IMR-90 (cell line): ENCODE results near the gene NOXA1. TPM values are rescaled to one million over a fixed set of nuclear protein-coding genes. Genes with fewer than 3 reads are reported as not detected.

Experiments used
- ATAC-seq: fragments of 200-7000 bp; cut with Tn5 transposase; 2 replicates; pipeline ENCODE4 v1.9.1; 2020; ENCODE audit warnings: low read depth, mild to moderate bottlenecking, moderate library complexity
- BruUV-seq: library from RNA; stranded (reverse); fragments of 400-500 nt; replicated peaks from 2 replicates; lab custom pipeline; 2021; lab: Mats Ljungman, UMichigan
- CTCF ChIA-PET: fragments of 300-600 bp; formaldehyde crosslinking; extraction: SDS; loops from one replicate; lab custom pipeline; 2021; ENCODE audit warnings: antibody characterized with exemption; lab: Yijun Ruan, JAX
- POLR2A ChIA-PET: fragments of 300-600 bp; sonication (Branson Sonifier 250); formaldehyde crosslinking; loops from one replicate; lab custom pipeline; 2022; ENCODE audit warnings: antibody characterized with exemption; ENCODE audit not compliant: unreplicated experiment; lab: Charles Lee
- DNase-seq: peaks from one replicate; pipeline ENCODE4 v3.0.0; 2013
- H2AFZ ChIP-seq: replicated peaks from 2 replicates; pipeline ENCODE3; 2013; ENCODE audit warnings: low read length, mild to moderate bottlenecking; ENCODE audit not compliant: poor library complexity
- H2AK5ac ChIP-seq: 2 replicates; pipeline ENCODE4 v1.6.1; 2013; ENCODE audit warnings: low read depth, low read length, inconsistent platforms
- H2AK9ac ChIP-seq: replicated peaks from 2 replicates; pipeline ENCODE3; 2013; ENCODE audit warnings: mild to moderate bottlenecking, low read depth, low read length, moderate library complexity; ENCODE audit not compliant: poor library complexity
- H2BK120ac ChIP-seq: 2 replicates; pipeline ENCODE4 v1.6.1; 2013; ENCODE audit warnings: low read depth, low read length, inconsistent platforms
- H2BK15ac ChIP-seq: 3 replicates; pipeline ENCODE4 v1.6.1; 2013; ENCODE audit warnings: low read depth, low read length, inconsistent platforms
- H2BK20ac ChIP-seq: 2 replicates; pipeline ENCODE4 v1.6.1; 2013; ENCODE audit warnings: low read depth, mild to moderate bottlenecking, inconsistent platforms, low read length, moderate library complexity
- H2BK5ac ChIP-seq: 2 replicates; pipeline ENCODE4 v1.6.1; 2013; ENCODE audit warnings: mild to moderate bottlenecking, low read depth, low read length, inconsistent platforms; ENCODE audit not compliant: poor library complexity, severe bottlenecking
- H3K14ac ChIP-seq: replicated peaks from 2 replicates; pipeline ENCODE4 v1.6.1; 2013; ENCODE audit warnings: low read depth, low read length, inconsistent platforms
- H3K18ac ChIP-seq: 2 replicates; pipeline ENCODE4 v1.6.1; 2013; ENCODE audit warnings: low read depth, low read length, control low read depth
- H3K23ac ChIP-seq: 2 replicates; pipeline ENCODE4 v1.6.1; 2013; ENCODE audit warnings: low read depth, low read length, inconsistent platforms
- H3K27ac ChIP-seq: 2 replicates; pipeline ENCODE4 v1.5.1; 2013; ENCODE audit warnings: mild to moderate bottlenecking, control low read depth, low read length; ENCODE audit not compliant: insufficient read depth
- H3K27me3 ChIP-seq: 2 replicates; pipeline ENCODE4 v1.6.1; 2013; ENCODE audit warnings: low read length; ENCODE audit not compliant: control insufficient read depth, insufficient read depth
- H3K36me3 ChIP-seq: 2 replicates; pipeline ENCODE4 v1.6.1; 2013; ENCODE audit warnings: low read length, mixed read lengths; ENCODE audit not compliant: control insufficient read depth, insufficient read depth
- H3K4ac ChIP-seq: 2 replicates; pipeline ENCODE4 v1.6.1; 2013; ENCODE audit warnings: low read depth, low read length, inconsistent platforms
- H3K4me1 ChIP-seq: 2 replicates; pipeline ENCODE4 v1.6.1; 2013; ENCODE audit warnings: low read length, mixed read lengths; ENCODE audit not compliant: control insufficient read depth, insufficient read depth
- H3K4me2 ChIP-seq: 2 replicates; pipeline ENCODE4 v1.6.1; 2013; ENCODE audit warnings: low read depth, mild to moderate bottlenecking, control low read depth, low read length, moderate library complexity
- H3K4me3 ChIP-seq: 2 replicates; pipeline ENCODE4 v1.5.1; 2013; ENCODE audit warnings: low read depth, mild to moderate bottlenecking, control low read depth, low read length, moderate library complexity; ENCODE audit not compliant: insufficient read depth
- H3K56ac ChIP-seq: 2 replicates; pipeline ENCODE4 v1.6.1; 2013; ENCODE audit warnings: low read length, inconsistent platforms; ENCODE audit not compliant: insufficient read depth; ENCODE audit errors: extremely low read depth
- H3K79me1 ChIP-seq, 2 experiments: 2 replicates each; pipeline ENCODE4 v1.6.1; 2013; ENCODE audit warnings: low read length in 2 of 2, inconsistent platforms in 1 of 2, low read depth in 1 of 2
- H3K9ac ChIP-seq: 2 replicates; pipeline ENCODE4 v1.6.1; 2013; ENCODE audit warnings: low read depth, low read length, control low read depth
- H3K9me1 ChIP-seq: 2 replicates; pipeline ENCODE4 v1.6.1; 2013; ENCODE audit warnings: low read length, inconsistent platforms; ENCODE audit not compliant: insufficient read depth
- H3K9me3 ChIP-seq: 2 replicates; pipeline ENCODE4 v1.6.1; 2013; ENCODE audit warnings: low read length; ENCODE audit not compliant: control insufficient read depth, insufficient read depth
- H4K20me1 ChIP-seq: 2 replicates; pipeline ENCODE4 v1.6.1; 2013; ENCODE audit warnings: low read length, inconsistent platforms; ENCODE audit not compliant: insufficient read depth
- H4K5ac ChIP-seq: 2 replicates; pipeline ENCODE4 v1.6.1; 2013; ENCODE audit warnings: mild to moderate bottlenecking, low read depth, low read length, control low read depth
- H4K8ac ChIP-seq, 2 experiments: 2 replicates each; pipeline ENCODE4 v1.6.1; 2013; ENCODE audit warnings: low read depth in 2 of 2, low read length in 2 of 2, control low read depth in 1 of 2, inconsistent platforms in 1 of 2
- H4K91ac ChIP-seq: 2 replicates; pipeline ENCODE4 v1.6.1; 2013; ENCODE audit warnings: low read depth, low read length, inconsistent platforms; ENCODE audit not compliant: insufficient read depth
- CEBPB ChIP-seq: IDR thresholded peaks from 2 replicates; pipeline ENCODE4 v1.6.1; 2012; ENCODE audit warnings: low read depth, low read length, improper control_type of control experiment
- CHD1 ChIP-seq: IDR thresholded peaks from 2 replicates; pipeline ENCODE4 v1.6.1; 2012; ENCODE audit warnings: low read depth, low read length, improper control_type of control experiment
- FOS ChIP-seq: fragments of 150-350 bp; IDR thresholded peaks from 2 replicates; pipeline ENCODE4 v1.6.1; 2016; ENCODE audit warnings: low read depth, low read length
- MAFK ChIP-seq: IDR thresholded peaks from 2 replicates; pipeline ENCODE4 v1.6.1; 2012; ENCODE audit warnings: low read depth, low read length, improper control_type of control experiment
- MAZ ChIP-seq: IDR thresholded peaks from 2 replicates; pipeline ENCODE4 v1.6.1; 2012; ENCODE audit warnings: low read depth, mild to moderate bottlenecking, low read length, improper control_type of control experiment, moderate library complexity, borderline replicate concordance
- MXI1 ChIP-seq: IDR thresholded peaks from 2 replicates; pipeline ENCODE4 v1.6.1; 2012; ENCODE audit warnings: low read depth, mild to moderate bottlenecking, low read length, moderate library complexity, borderline replicate concordance
- NFE2L2 ChIP-seq: fragments of 150-350 bp; IDR thresholded peaks from 2 replicates; pipeline ENCODE4 v1.6.1; 2016; ENCODE audit warnings: low read depth, mild to moderate bottlenecking, low read length
- POLR2A ChIP-seq: IDR thresholded peaks from 2 replicates; pipeline ENCODE4 v1.6.1; 2012; ENCODE audit warnings: mild to moderate bottlenecking, low read depth, low read length
- RAD21 ChIP-seq: IDR thresholded peaks from 2 replicates; pipeline ENCODE4 v1.6.1; 2012; ENCODE audit warnings: low read length, improper control_type of control experiment
- RFX5 ChIP-seq: IDR thresholded peaks from 2 replicates; pipeline ENCODE4 v1.8.0; 2012; ENCODE audit warnings: low read depth, mild to moderate bottlenecking, low read length, moderate library complexity
- SMC3 ChIP-seq: fragments of 150-350 bp; IDR thresholded peaks from 2 replicates; pipeline ENCODE4 v1.6.1; 2016; ENCODE audit warnings: low read depth, mild to moderate bottlenecking, antibody characterized with exemption, low read length, moderate library complexity
- WGBS, 2 experiments: methylation state at CpG; one replicate each; pipeline versions ENCODE4 v1.1.5 to v1.1.7; 2013; ENCODE audit warnings: missing lambda C conversion rate in 2 of 2; ENCODE audit not compliant: insufficient read length in 1 of 2; ENCODE audit errors: extremely low coverage in 2 of 2; 5-methylcytosine and 5-hydroxymethylcytosine counted together
- dilution Hi-C: fragments of 300-500 bp; cut with HindIII; formaldehyde crosslinking; loops from one replicate; pipeline ENCODE4 v1.14.3; 2018; ENCODE audit warnings: low sequenced_read_pairs; ENCODE audit not compliant: unreplicated experiment
- in situ Hi-C: fragments of 300-500 bp; cut with MboI; formaldehyde crosslinking; loops from 3 replicates; pipeline ENCODE4 v1.14.3; 2019; ENCODE audit warnings: low sequenced_read_pairs, inconsistent platforms, mixed read lengths
- intact Hi-C: fragments of 100-400 bp; cut with micrococcal nuclease; formaldehyde crosslinking; loops from 2 replicates; pipeline ENCODE4 v1.10.0; 2022
- polyA plus RNA-seq, 3 experiments: library from polyadenylated mRNA; depleted of rRNA; stranded (reverse); fragments of >200 nt; gene quantifications; 2 replicates each; pipeline ENCODE4 v1.2.3, GENCODE V29; 2012; ENCODE audit warnings: low replicate concordance in 1 of 3
- total RNA-seq: library from RNA; depleted of rRNA; stranded (reverse); fragments of >200 nt; gene quantifications from 2 replicates; pipeline ENCODE4 v1.2.3, GENCODE V29; 2012
- TF ChIP-seq, protein P1 (sequence below): fragments of 150-350 bp; IDR thresholded peaks from 2 replicates; pipeline ENCODE4 v1.6.1; 2017; ENCODE audit warnings: mild to moderate bottlenecking, antibody characterized with exemption, low read length, low read depth
- TF ChIP-seq, protein P2 (sequence below): fragments of 150-350 bp; IDR thresholded peaks from 2 replicates; pipeline ENCODE4 v1.6.1; 2016; ENCODE audit warnings: low read depth, mild to moderate bottlenecking, low read length, moderate library complexity, borderline replicate concordance
- TF ChIP-seq, protein P3 (sequence below): conservative IDR thresholded peaks from 2 replicates; pipeline ENCODE4 v1.5.1; 2012; ENCODE audit warnings: mild to moderate bottlenecking, low read depth, low read length, improper control_type of control experiment

Gene NOXA1
- total and polyA plus RNA-seq, 2 of the 4 experiments (the other 2 are of a cell fraction) = 0.17 TPM; not detected in 1

DNA sequence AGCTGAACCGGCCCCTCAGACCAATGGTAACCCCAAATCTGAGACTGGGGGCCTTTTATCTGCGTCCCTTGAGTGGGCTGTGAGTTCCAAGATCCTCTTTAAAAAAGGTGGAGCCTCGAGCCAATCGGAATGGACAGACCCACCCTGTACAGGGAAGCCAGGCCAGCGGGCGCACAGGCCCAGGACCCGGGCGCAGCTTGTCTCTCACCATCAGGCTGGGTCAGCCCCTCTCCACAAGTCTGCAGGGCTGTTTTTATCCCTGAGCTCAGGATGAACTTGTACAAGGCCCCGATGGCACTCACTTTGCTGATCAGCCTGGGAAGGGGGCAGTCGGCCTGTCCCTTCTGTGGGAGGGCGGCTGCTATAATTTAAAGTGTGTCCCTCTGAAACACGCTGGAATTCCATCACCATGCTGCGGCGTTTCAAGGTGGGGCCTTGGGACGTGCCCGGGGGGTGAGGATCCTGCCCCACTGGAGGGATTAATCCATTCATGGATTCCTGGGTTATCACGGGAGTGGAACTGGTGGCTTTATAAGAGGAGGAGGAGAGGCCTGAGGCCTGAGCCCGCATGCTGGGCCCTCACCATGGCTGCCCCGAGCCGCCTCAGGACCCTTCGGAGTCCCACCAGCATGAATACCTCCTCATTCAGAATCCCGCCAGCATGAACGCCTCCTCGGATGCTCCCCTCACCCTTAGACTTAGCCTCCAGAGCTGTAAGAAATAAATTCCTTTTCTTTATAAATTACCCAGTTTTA lies 14.4 kb upstream of the NOXA1 start:
- Histone ChIP-seq H2BK120ac (no peak overlapping the region), H3K4ac (no peak overlapping the region), H2AK9ac (no peak overlapping the region), H3K18ac (no peak overlapping the region), H3K27me3 (no peaks in the 10 kb centered on the region), H4K5ac (no peak overlapping the region), H2AK5ac (no peak overlapping the region), H4K20me1 (no peaks in the 10 kb centered on the region), H2AFZ (no peak overlapping the region), H3K9ac (no peak overlapping the region), H3K36me3 (no peaks in the 10 kb centered on the region), H3K9me3 (no peaks in the 10 kb centered on the region), H2BK5ac (no peak overlapping the region), H4K91ac (no peak overlapping the region), H4K8ac (no peak overlapping the region), H2BK15ac (no peak overlapping the region), H3K79me1 (peaks cover 11 to 28% of the 10 kb centered on the region in 2 experiments), H3K27ac (no peak overlapping the region), H3K4me3 (no peak overlapping the region), H3K56ac (no peak overlapping the region), H3K23ac (no peak overlapping the region), H3K9me1 (peaks cover 9% of the 10 kb centered on the region), H3K14ac (no peak overlapping the region), H3K4me2 (no peak overlapping the region), H3K4me1 (peaks cover 28% of the 10 kb centered on the region), H2BK20ac (no peak overlapping the region)
- BruUV-seq = no TSS peak
- POLR2A ChIA-PET = no interaction called here
- in situ Hi-C loops (no loop called here), dilution Hi-C loops (no loop called here), intact Hi-C loops (no loop called here)
- TF ChIP-seq MXI1 (no peak), MAZ (no peak), SMC3 (no peak), RAD21 (no peak), NFE2L2 (no peak), RFX5 (no peak), MAFK (no peak), CEBPB (no peak), POLR2A (no peak), CHD1 (no peak), FOS (no peak)
- TF ChIP-seq, protein P1, sequence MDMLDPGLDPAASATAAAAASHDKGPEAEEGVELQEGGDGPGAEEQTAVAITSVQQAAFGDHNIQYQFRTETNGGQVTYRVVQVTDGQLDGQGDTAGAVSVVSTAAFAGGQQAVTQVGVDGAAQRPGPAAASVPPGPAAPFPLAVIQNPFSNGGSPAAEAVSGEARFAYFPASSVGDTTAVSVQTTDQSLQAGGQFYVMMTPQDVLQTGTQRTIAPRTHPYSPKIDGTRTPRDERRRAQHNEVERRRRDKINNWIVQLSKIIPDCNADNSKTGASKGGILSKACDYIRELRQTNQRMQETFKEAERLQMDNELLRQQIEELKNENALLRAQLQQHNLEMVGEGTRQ = no peak
- TF ChIP-seq, protein P2, sequence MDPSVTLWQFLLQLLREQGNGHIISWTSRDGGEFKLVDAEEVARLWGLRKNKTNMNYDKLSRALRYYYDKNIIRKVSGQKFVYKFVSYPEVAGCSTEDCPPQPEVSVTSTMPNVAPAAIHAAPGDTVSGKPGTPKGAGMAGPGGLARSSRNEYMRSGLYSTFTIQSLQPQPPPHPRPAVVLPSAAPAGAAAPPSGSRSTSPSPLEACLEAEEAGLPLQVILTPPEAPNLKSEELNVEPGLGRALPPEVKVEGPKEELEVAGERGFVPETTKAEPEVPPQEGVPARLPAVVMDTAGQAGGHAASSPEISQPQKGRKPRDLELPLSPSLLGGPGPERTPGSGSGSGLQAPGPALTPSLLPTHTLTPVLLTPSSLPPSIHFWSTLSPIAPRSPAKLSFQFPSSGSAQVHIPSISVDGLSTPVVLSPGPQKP = no peak
- TF ChIP-seq, protein P3, sequence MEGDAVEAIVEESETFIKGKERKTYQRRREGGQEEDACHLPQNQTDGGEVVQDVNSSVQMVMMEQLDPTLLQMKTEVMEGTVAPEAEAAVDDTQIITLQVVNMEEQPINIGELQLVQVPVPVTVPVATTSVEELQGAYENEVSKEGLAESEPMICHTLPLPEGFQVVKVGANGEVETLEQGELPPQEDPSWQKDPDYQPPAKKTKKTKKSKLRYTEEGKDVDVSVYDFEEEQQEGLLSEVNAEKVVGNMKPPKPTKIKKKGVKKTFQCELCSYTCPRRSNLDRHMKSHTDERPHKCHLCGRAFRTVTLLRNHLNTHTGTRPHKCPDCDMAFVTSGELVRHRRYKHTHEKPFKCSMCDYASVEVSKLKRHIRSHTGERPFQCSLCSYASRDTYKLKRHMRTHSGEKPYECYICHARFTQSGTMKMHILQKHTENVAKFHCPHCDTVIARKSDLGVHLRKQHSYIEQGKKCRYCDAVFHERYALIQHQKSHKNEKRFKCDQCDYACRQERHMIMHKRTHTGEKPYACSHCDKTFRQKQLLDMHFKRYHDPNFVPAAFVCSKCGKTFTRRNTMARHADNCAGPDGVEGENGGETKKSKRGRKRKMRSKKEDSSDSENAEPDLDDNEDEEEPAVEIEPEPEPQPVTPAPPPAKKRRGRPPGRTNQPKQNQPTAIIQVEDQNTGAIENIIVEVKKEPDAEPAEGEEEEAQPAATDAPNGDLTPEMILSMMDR = no peak
- CTCF ChIA-PET = no interaction called here
- DNase-seq (no peak), ATAC-seq (no peak)
- 94% methylated on average over 10 of the region's 24 CpGs; no CpG with 5 or more reads in 1 of the 2 experiments for WGBS, 2 experiments
